Measurements from ENCODE around the gene CACNA2D3.

GRCh38 chr3:54273791-54274190 lies 151.4 kb downstream of the CACNA2D3 start:
- TF ChIP-seq GATA3 (IDR thresholded peaks at IDR 0.05; ENCODE audit: low read depth, low read length) (no peak), GATA2 (IDR thresholded peaks at IDR 0.05; ENCODE audit: low read depth, low read length) (no peak)
